ENCODE measurements around the gene POPDC3. TPM values are rescaled to one million over a fixed set of nuclear protein-coding genes. Genes with fewer than 3 reads are reported as not detected.

Gene POPDC3
- total RNA-seq, 1 donor from 2014 or later = 0.86 TPM

GRCh38 chr6:105189026-105189820 is 9.4 kb upstream of the POPDC3 start:
- Mint-ChIP-seq H3K36me3 (ENCODE audit: low read depth) (no peaks in the 10 kb centered on the region), H3K27ac (ENCODE audit: unreplicated experiment) (no peak overlapping the region)

DNA sequence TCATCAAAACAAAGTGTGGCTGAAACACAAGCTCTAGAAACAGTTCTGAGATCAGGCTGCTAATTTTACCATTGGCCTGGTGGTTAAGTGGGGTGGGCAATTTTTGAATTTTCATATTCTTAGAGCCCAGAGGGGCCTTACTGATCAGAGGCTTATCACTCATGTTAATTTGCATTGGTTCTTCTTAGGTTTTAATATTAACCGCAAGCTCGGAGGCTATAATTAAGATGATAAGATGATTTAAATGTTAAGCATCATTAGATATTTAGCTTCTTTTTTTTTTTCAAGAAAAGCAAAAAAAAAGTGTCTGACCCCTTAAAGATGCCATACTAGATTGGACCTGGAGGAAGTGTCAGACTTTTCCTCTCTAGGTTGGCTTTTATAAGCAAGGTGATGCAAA is 8.4 kb upstream of the POPDC3 start:
- no peaks in the 10 kb centered on the region for H3K27me3 Mint-ChIP-seq (ENCODE audit: low read depth)
- H3K27ac Mint-ChIP-seq (ENCODE audit: unreplicated experiment) = no peak overlapping the region
- no peak for TF ChIP-seq CTCF (conservative IDR thresholded peaks at IDR 0.05)
- no peak overlapping the region for H3K4me3 Mint-ChIP-seq
- H3K36me3 Mint-ChIP-seq (ENCODE audit: low read depth) = no peaks in the 10 kb centered on the region
- no peaks in the 10 kb centered on the region for H3K9me3 Mint-ChIP-seq
- DNase-seq (ENCODE audit: low read depth, low spot score) = no peak
- no peaks in the 10 kb centered on the region for H3K4me1 Mint-ChIP-seq

More at GRCh38 chr6:105189026-105189820, 9.4 kb upstream of the POPDC3 start:
- no peaks in the 10 kb centered on the region for H3K4me1 Mint-ChIP-seq
- H3K9me3 Mint-ChIP-seq = no peaks in the 10 kb centered on the region
- DNase-seq (ENCODE audit: low read depth, low spot score) = no peak
- H3K27me3 Mint-ChIP-seq (ENCODE audit: low read depth) = no peaks in the 10 kb centered on the region
- H3K4me3 Mint-ChIP-seq = no peak overlapping the region
- no peak for TF ChIP-seq CTCF (conservative IDR thresholded peaks at IDR 0.05)

GRCh38 chr6:105186576-105186975 is 6.8 kb upstream of the POPDC3 start:
- no peaks in the 10 kb centered on the region for H3K9me3 Mint-ChIP-seq
- H3K27ac Mint-ChIP-seq (ENCODE audit: unreplicated experiment) = no peak overlapping the region
- no peaks in the 10 kb centered on the region for H3K4me1 Mint-ChIP-seq
- DNase-seq (ENCODE audit: low read depth, low spot score) = no peak
- H3K27me3 Mint-ChIP-seq (ENCODE audit: low read depth) = peaks cover 9% of the 10 kb centered on the region
- H3K36me3 Mint-ChIP-seq (ENCODE audit: low read depth) = no peaks in the 10 kb centered on the region
- no peak for TF ChIP-seq CTCF (conservative IDR thresholded peaks at IDR 0.05)
- no peak overlapping the region for H3K4me3 Mint-ChIP-seq

GRCh38 chr6:105184921-105185320 is 5.1 kb upstream of the POPDC3 start:
- DNase-seq (ENCODE audit: low read depth, low spot score) = no peak
- Mint-ChIP-seq H3K27me3 (ENCODE audit: low read depth) (peaks cover 24% of the 10 kb centered on the region), H3K9me3 (no peaks in the 10 kb centered on the region), H3K27ac (ENCODE audit: unreplicated experiment) (no peak overlapping the region), H3K4me1 (peaks cover 4% of the 10 kb centered on the region), H3K4me3 (no peak overlapping the region), H3K36me3 (ENCODE audit: low read depth) (no peaks in the 10 kb centered on the region)
- TF ChIP-seq CTCF (conservative IDR thresholded peaks at IDR 0.05) = no peak

- no peaks in the 10 kb centered on the region for H3K9me3 Mint-ChIP-seq
- H3K27ac Mint-ChIP-seq (ENCODE audit: unreplicated experiment) = no peak overlapping the region
- TF ChIP-seq CTCF (conservative IDR thresholded peaks at IDR 0.05) = no peak
- peaks cover 46% of the 10 kb centered on the region for H3K27me3 Mint-ChIP-seq (ENCODE audit: low read depth)
- no peaks in the 10 kb centered on the region for H3K36me3 Mint-ChIP-seq (ENCODE audit: low read depth)
- peaks cover 4% of the 10 kb centered on the region for H3K4me1 Mint-ChIP-seq
- H3K4me3 Mint-ChIP-seq = peak overlapping the region; percentile 48
- no peak for DNase-seq (ENCODE audit: low read depth, low spot score)
These were observed 2.2 kb upstream of the POPDC3 start for GRCh38 chr6:105181981-105182515.

All from neural crest cell (in vitro differentiated cells).